Stomach (tissue), 9 donors: ENCODE measurements around the gene C1orf216. TPM values are rescaled to one million over a fixed set of nuclear protein-coding genes. Genes with fewer than 3 reads are reported as not detected.

Experiments
- DNase-seq, 2 donors: peaks; one replicate each; pipeline versions ENCODE4 v3.0.0 to v3.0.0-alpha.2; 2013 to 2019
- H3K27ac ChIP-seq, 5 donors: fragments of 200-600 bp in 4 of 5; sonication (generic) in 4 of 5; one replicate each; pipeline ENCODE4 v1.5.1; 2013 to 2019; ENCODE audit warnings: mild to moderate bottlenecking in 1 of 5, moderate library complexity in 1 of 5
- H3K27me3 ChIP-seq, 3 donors: fragments of 200-600 bp; sonication (generic); one replicate each; pipeline ENCODE4 v1.5.1; 2017 to 2019; ENCODE audit warnings: mixed run types in 1 of 3
- H3K36me3 ChIP-seq, 4 donors: fragments of 200-600 bp; sonication (generic); 1 replicate in 3 of 4; 2 replicates in 1 of 4; pipeline ENCODE4 v1.5.1; 2016 to 2019
- H3K4me1 ChIP-seq, 4 donors: fragments of 200-600 bp; sonication (generic); one replicate each; pipeline ENCODE4 v1.5.1; 2016 to 2019
- H3K4me3 ChIP-seq, 4 donors: fragments of 200-600 bp; sonication (generic) in 3 of 4; one replicate each; pipeline ENCODE4 v1.5.1; 2016 to 2019; ENCODE audit warnings: mild to moderate bottlenecking in 1 of 4
- H3K9me3 ChIP-seq, 4 donors: fragments of 200-600 bp; sonication (generic); one replicate each; pipeline ENCODE4 v1.5.1; 2016 to 2019
- CTCF ChIP-seq, 7 experiments: fragments of 450-650 bp in 4 of 7; fragments of 200-600 bp in 3 of 7; sonication (generic) in 3 of 7; IDR thresholded peaks; one replicate each; pipeline ENCODE4 v1.5.1; 2016 to 2019; ENCODE audit warnings: antibody characterized with exemption in 7 of 7, control low read depth in 2 of 7, mild to moderate bottlenecking in 1 of 7
- EP300 ChIP-seq: sonication (generic); formaldehyde crosslinking; IDR thresholded peaks from one replicate; pipeline ENCODE4 v1.6.1; 2017; ENCODE audit warnings: antibody characterized with exemption
- POLR2A ChIP-seq, 4 donors: fragments of 450-650 bp; IDR thresholded peaks; one replicate each; pipeline ENCODE4 v1.6.1; 2016; ENCODE audit warnings: antibody characterized with exemption in 4 of 4, control low read depth in 2 of 4, mild to moderate bottlenecking in 1 of 4, moderate library complexity in 1 of 4
- POLR2AphosphoS5 ChIP-seq, 3 donors: sonication (generic); formaldehyde crosslinking; IDR thresholded peaks; one replicate each; pipeline ENCODE4 v1.6.1; 2016; ENCODE audit warnings: antibody characterized with exemption in 3 of 3
- WGBS, 5 donors: extraction: QIAGEN DNeasy Blood & Tissue Kit in 3 of 5; methylation state at CpG; one replicate each; pipeline versions ENCODE4 v1.1.5 to v1.1.7; 2013 to 2018; 5-methylcytosine and 5-hydroxymethylcytosine counted together
- intact Hi-C: fragments of 100-400 bp; cut with DNase I; formaldehyde crosslinking; loops from one replicate; pipeline ENCODE4 v1.15.1; 2023; ENCODE audit warnings: low total_unique reads
- polyA plus RNA-seq, 3 donors: library from polyadenylated mRNA; stranded (reverse); fragments of 200-250 nt; gene quantifications; one replicate each; pipeline ENCODE4 v1.2.3, GENCODE V29; 2013
- total RNA-seq, 5 donors: library from RNA; depleted of rRNA; stranded (reverse); fragments of >200 nt; gene quantifications; one replicate each; pipeline versions ENCODE4 v1.1.0 to v1.2.3, GENCODE V29; 2014 to 2016
- donor health status: healthy with polysubstance abuse.
- donor health status: Bipolar disorder and iron deficiency.
- donor health status: healthy.

The C1orf216 gene
- total and polyA plus RNA-seq, 8 donors, result 1.4 to 40.8 (median 5.4) TPM

GRCh38 chr1:35674111-35674510 lies 44.6 kb downstream of the C1orf216 start:
- H3K4me3 ChIP-seq, result no peak overlapping the region
- no peaks in the 10 kb centered on the region for H3K9me3 ChIP-seq
- 81 to 86% (median 83%) methylated on average over 5 of the region's 5 CpGs for WGBS, 5 donors
- DNase-seq, result no peak
- H3K36me3 ChIP-seq, result no peaks in the 10 kb centered on the region
- no peak overlapping the region for H3K27ac ChIP-seq
- no peaks in the 10 kb centered on the region for H3K4me1 ChIP-seq
- no peak for TF ChIP-seq POLR2AphosphoS5 (IDR thresholded peaks at IDR 0.05)
- TF ChIP-seq EP300, result no peak
- no peak for TF ChIP-seq POLR2A (IDR thresholded peaks at IDR 0.05)
- TF ChIP-seq CTCF (IDR thresholded peaks at IDR 0.05), result no peak
- peaks cover 0 to 45% (median 5%) of the 10 kb centered on the region in 3 donors for H3K27me3 ChIP-seq
- intact Hi-C loops, result no loop called here

- 64 to 76% (median 71%) methylated on average over 6 of the region's 6 CpGs for WGBS, 5 donors
- intact Hi-C loops, result no loop called here
- Histone ChIP-seq H3K27ac (no peak overlapping the region), H3K36me3 (no peaks in the 10 kb centered on the region), H3K9me3 (no peaks in the 10 kb centered on the region), H3K4me3 (no peak overlapping the region), H3K27me3 (peaks cover 0 to 34% (median 5%) of the 10 kb centered on the region in 3 donors), H3K4me1 (no peaks in the 10 kb centered on the region)
- DNase-seq, result no peak
- TF ChIP-seq POLR2AphosphoS5 (IDR thresholded peaks at IDR 0.05) (no peak), CTCF (IDR thresholded peaks at IDR 0.05) (no peak), EP300 (no peak), POLR2A (IDR thresholded peaks at IDR 0.05) (no peak)
These were observed 46.6 kb downstream of the C1orf216 start for GRCh38 chr1:35672116-35672515.

- WGBS, 5 donors, result 67 to 80% (median 69%) methylated on average over 5 of the region's 5 CpGs
- no peak overlapping the region for H3K4me3 ChIP-seq
- peaks cover 0 to 55% (median 5%) of the 10 kb centered on the region in 3 donors for H3K27me3 ChIP-seq
- no peaks in the 10 kb centered on the region for H3K4me1 ChIP-seq
- no peak for DNase-seq
- H3K9me3 ChIP-seq, result no peaks in the 10 kb centered on the region
- intact Hi-C loops, result no loop called here
- no peak overlapping the region for H3K27ac ChIP-seq
- TF ChIP-seq CTCF (IDR thresholded peaks at IDR 0.05), result no peak
- TF ChIP-seq POLR2A (IDR thresholded peaks at IDR 0.05), result no peak
- TF ChIP-seq POLR2AphosphoS5 (IDR thresholded peaks at IDR 0.05), result no peak
- TF ChIP-seq EP300, result no peak
- H3K36me3 ChIP-seq, result no peaks in the 10 kb centered on the region
These were observed 50.2 kb downstream of the C1orf216 start for GRCh38 chr1:35668506-35668905.

GRCh38 chr1:35666916-35667315 lies 51.8 kb downstream of the C1orf216 start:
- Histone ChIP-seq H3K27me3 (peaks cover 0 to 41% (median 1%) of the 10 kb centered on the region in 3 donors), H3K27ac (no peak overlapping the region), H3K9me3 (no peaks in the 10 kb centered on the region), H3K4me1 (no peaks in the 10 kb centered on the region), H3K4me3 (no peak overlapping the region), H3K36me3 (no peaks in the 10 kb centered on the region)
- intact Hi-C loops, result no loop called here
- TF ChIP-seq EP300 (no peak), POLR2A (IDR thresholded peaks at IDR 0.05) (no peak), POLR2AphosphoS5 (IDR thresholded peaks at IDR 0.05) (no peak), CTCF (IDR thresholded peaks at IDR 0.05) (no peak)
- WGBS, 5 donors, result 14 to 43% (median 39%) methylated on average over 1 of the region's 1 CpG
- no peak for DNase-seq
